Caco-2 (cell line): ENCODE measurements around the gene FTCD. TPM values are rescaled to one million over a fixed set of nuclear protein-coding genes. Genes with fewer than 3 reads are reported as not detected.

Experiments
- BruUV-seq: library from RNA; stranded (reverse); fragments of 400-500 nt; replicated peaks from 2 replicates; lab custom pipeline; 2021; lab: Mats Ljungman, UMichigan
- CTCF ChIA-PET: fragments of 300-600 bp; sonication (Branson Sonifier 250); formaldehyde crosslinking; loops from one replicate; lab custom pipeline; 2022; ENCODE audit warnings: antibody characterized with exemption; lab: Charles Lee
- POLR2A ChIA-PET: fragments of 300-600 bp; sonication (Branson Sonifier 250); formaldehyde crosslinking; loops from one replicate; lab custom pipeline; 2022; ENCODE audit warnings: antibody characterized with exemption; lab: Charles Lee
- DNase-seq, 2 experiments: peaks; one replicate each; pipeline versions ENCODE4 v3.0.0 to v3.0.0-alpha.2; 2020 to 2022
- H3K27me3 ChIP-seq: replicated peaks from 2 replicates; pipeline ENCODE4 v1.6.0; 2011; ENCODE audit warnings: low read length; ENCODE audit not compliant: control insufficient read depth, insufficient read depth
- H3K36me3 ChIP-seq: 2 replicates; pipeline ENCODE4 v1.5.1; 2011; ENCODE audit warnings: low read length; ENCODE audit not compliant: control insufficient read depth, insufficient read depth
- H3K4me1 ChIP-seq: fragments of 250-450 bp; sonication (Bioruptor Pico); 2 replicates; pipeline ENCODE4 v1.5.1; 2020; ENCODE audit warnings: mild to moderate bottlenecking
- H3K4me3 ChIP-seq: 2 replicates; pipeline ENCODE4 v1.5.1; 2011; ENCODE audit warnings: low read depth, mild to moderate bottlenecking, control low read depth, low read length
- H3K9me3 ChIP-seq: fragments of 250-450 bp; sonication (Bioruptor Pico); 2 replicates; pipeline ENCODE4 v1.5.1; 2020; ENCODE audit warnings: mild to moderate bottlenecking, moderate library complexity
- H3K27ac Mint-ChIP-seq: one replicate; pipeline ENCODE4 v1.8.0; 2022; ENCODE audit warnings: mixed read lengths; ENCODE audit not compliant: unreplicated experiment
- H3K27me3 Mint-ChIP-seq: one replicate; pipeline ENCODE4 v1.8.0; 2022; ENCODE audit warnings: mixed read lengths; ENCODE audit not compliant: insufficient read depth, unreplicated experiment
- H3K36me3 Mint-ChIP-seq: one replicate; pipeline ENCODE4 v1.8.0; 2022; ENCODE audit warnings: mild to moderate bottlenecking, mixed read lengths; ENCODE audit not compliant: insufficient read depth, unreplicated experiment
- H3K4me1 Mint-ChIP-seq: one replicate; pipeline ENCODE4 v1.8.0; 2022; ENCODE audit warnings: low read depth, mixed read lengths; ENCODE audit not compliant: unreplicated experiment
- H3K4me3 Mint-ChIP-seq: one replicate; pipeline ENCODE4 v1.8.0; 2022; ENCODE audit warnings: mild to moderate bottlenecking, moderate library complexity, mixed read lengths; ENCODE audit not compliant: unreplicated experiment
- H3K9me3 Mint-ChIP-seq: one replicate; pipeline ENCODE4 v1.8.0; 2022; ENCODE audit warnings: mixed read lengths; ENCODE audit not compliant: unreplicated experiment
- CTCF ChIP-seq, 2 experiments: fragments of 200-600 bp in 1 of 2; IDR thresholded peaks; 1 replicate in 1 of 2; 2 replicates in 1 of 2; pipeline versions ENCODE4 v1.5.1 to v1.8.0; 2011 to 2022; ENCODE audit warnings: antibody characterized with exemption in 1 of 2, control low read depth in 1 of 2, inconsistent platforms in 1 of 2, low read depth in 1 of 2, low read length in 1 of 2, mild to moderate bottlenecking in 1 of 2, moderate library complexity in 1 of 2; ENCODE audit not compliant: insufficient read depth in 1 of 2, severe bottlenecking in 1 of 2, unreplicated experiment in 1 of 2
- intact Hi-C: fragments of 100-400 bp; cut with micrococcal nuclease; formaldehyde crosslinking; loops from one replicate; pipeline ENCODE4 v1.10.0; 2022; ENCODE audit not compliant: unreplicated experiment
- total RNA-seq: library from RNA; stranded (reverse); gene quantifications from 2 replicates; pipeline ENCODE4 v1.2.3, GENCODE V29; 2022

Gene FTCD
- total RNA-seq, 1 experiment from 2014 or later: 3.5 TPM

- TF ChIP-seq CTCF (IDR thresholded peaks at IDR 0.05; ENCODE audit: insufficient read depth in 1 of 2, low read depth in 1 of 2, low read length in 1 of 2, severe bottlenecking in 1 of 2, unreplicated experiment in 1 of 2): no peak
- no peaks in the 10 kb centered on the region for H3K9me3 ChIP-seq
- Mint-ChIP-seq H3K27ac (no peak overlapping the region), H3K9me3 (no peaks in the 10 kb centered on the region), H3K4me1 (peaks cover 7% of the 10 kb centered on the region), H3K4me3 (no peak overlapping the region), H3K27me3 (no peaks in the 10 kb centered on the region), H3K36me3 (peaks cover 4% of the 10 kb centered on the region)
- BruUV-seq: no TSS peak
- intact Hi-C loops: no loop called here
- ChIA-PET CTCF (no interaction called here), POLR2A (no interaction called here)
- peak in 1 of 2 experiments; percentile 32 for DNase-seq
- no peaks in the 10 kb centered on the region for H3K27me3 ChIP-seq
- no peak overlapping the region for H3K4me3 ChIP-seq
- peaks cover 7% of the 10 kb centered on the region; the same call in 1 of the 2 replicates for H3K4me1 ChIP-seq
- no peaks in the 10 kb centered on the region for H3K36me3 ChIP-seq
Observed at GRCh38 chr21:46151261-46151988, 4.0 kb downstream of the FTCD start.

GRCh38 chr21:46150491-46151121 lies 4.8 kb downstream of the FTCD start:
- Mint-ChIP-seq H3K4me1 (peaks cover under 1% of the 10 kb centered on the region), H3K36me3 (peaks cover 4% of the 10 kb centered on the region), H3K27me3 (no peaks in the 10 kb centered on the region), H3K9me3 (no peaks in the 10 kb centered on the region), H3K4me3 (no peak overlapping the region), H3K27ac (no peak overlapping the region)
- Histone ChIP-seq H3K4me1 (peaks cover 7% of the 10 kb centered on the region; the same call in 1 of the 2 replicates), H3K36me3 (no peaks in the 10 kb centered on the region), H3K27me3 (no peaks in the 10 kb centered on the region), H3K9me3 (no peaks in the 10 kb centered on the region), H3K4me3 (no peak overlapping the region)
- intact Hi-C loops: no loop called here
- TF ChIP-seq CTCF (IDR thresholded peaks at IDR 0.05; ENCODE audit: insufficient read depth in 1 of 2, low read depth in 1 of 2, low read length in 1 of 2, severe bottlenecking in 1 of 2, unreplicated experiment in 1 of 2): no peak
- BruUV-seq: no TSS peak
- ChIA-PET POLR2A (no interaction called here), CTCF (no interaction called here)
- no peak for DNase-seq

- no peak for TF ChIP-seq CTCF (IDR thresholded peaks at IDR 0.05; ENCODE audit: insufficient read depth in 1 of 2, low read depth in 1 of 2, low read length in 1 of 2, severe bottlenecking in 1 of 2, unreplicated experiment in 1 of 2)
- peak in 1 of 2 experiments; percentile 17 for DNase-seq
- H3K4me1 Mint-ChIP-seq: no peaks in the 10 kb centered on the region
- CTCF ChIA-PET: no interaction called here
- no peak overlapping the region for H3K27ac Mint-ChIP-seq
- no peaks in the 10 kb centered on the region for H3K36me3 ChIP-seq
- peaks cover 4% of the 10 kb centered on the region for H3K36me3 Mint-ChIP-seq
- intact Hi-C loops: no loop called here
- peaks cover 7% of the 10 kb centered on the region; the same call in 1 of the 2 replicates for H3K4me1 ChIP-seq
- BruUV-seq: no TSS peak
- no peaks in the 10 kb centered on the region for H3K9me3 Mint-ChIP-seq
- POLR2A ChIA-PET: no interaction called here
- no peaks in the 10 kb centered on the region for H3K27me3 Mint-ChIP-seq
- no peaks in the 10 kb centered on the region for H3K9me3 ChIP-seq
- H3K4me3 ChIP-seq: no peak overlapping the region
- no peaks in the 10 kb centered on the region for H3K27me3 ChIP-seq
- no peak overlapping the region for H3K4me3 Mint-ChIP-seq
Observed at GRCh38 chr21:46150073-46150472, 5.3 kb downstream of the FTCD start.
